ENCODE measurements around the gene MAP1B. TPM values are rescaled to one million over a fixed set of nuclear protein-coding genes. Genes with fewer than 3 reads are reported as not detected.
A peak's percentile ranks its signal among the peaks of the same experiment; 100 is the strongest.

Gene MAP1B
- polyA plus RNA-seq, 1 donor from 2014 or later: 234 TPM

GRCh38 chr5:72109062-72109411 is 1.8 kb downstream of the MAP1B start:
- Histone ChIP-seq H3K9me2 (ENCODE audit: insufficient read depth, low read length) (no peaks in the 10 kb centered on the region), H4K20me1 (ENCODE audit: insufficient read depth) (peaks cover 40% of the 10 kb centered on the region), H3K4me2 (ENCODE audit: low read length) (peak overlapping the region; percentile 100), H3K79me2 (replicated peaks; ENCODE audit: insufficient read depth, low read length) (peaks cover 74% of the 10 kb centered on the region), H3K9ac (ENCODE audit: low read length) (peak overlapping the region; percentile 100), H3K4me3 (ENCODE audit: low read length) (peak overlapping the region; percentile 87), H3K27ac (ENCODE audit: low read length) (peak overlapping the region; percentile 99), H3F3A (ENCODE audit: insufficient read depth, low read length, poor library complexity, severe bottlenecking) (peaks cover 29% of the 10 kb centered on the region), H3K36me3 (ENCODE audit: insufficient read depth, low read length) (no peaks in the 10 kb centered on the region), H3K27me3 (ENCODE audit: insufficient read depth, low read depth, low read length) (no peaks in the 10 kb centered on the region), H3K9me3 (ENCODE audit: low read length) (no peaks in the 10 kb centered on the region), H2AFZ (ENCODE audit: low read depth, low read length) (no peak overlapping the region)
- TF ChIP-seq REST (IDR thresholded peaks at IDR 0.05; ENCODE audit: borderline replicate concordance) (no peak), SMC3 (conservative IDR thresholded peaks at IDR 0.05; ENCODE audit: poor library complexity) (no peak), RAD21 (conservative IDR thresholded peaks at IDR 0.05) (no peak), EP300 (conservative IDR thresholded peaks at IDR 0.05; ENCODE audit: poor library complexity, severe bottlenecking) (no peak), EZH2 (IDR thresholded peaks at IDR 0.05; ENCODE audit: borderline replicate concordance, insufficient read depth, low read length, poor library complexity, severe bottlenecking) (no peak), MXI1 (conservative IDR thresholded peaks at IDR 0.05; ENCODE audit: poor library complexity, severe bottlenecking) (no peak), TAF1 (IDR thresholded peaks at IDR 0.05; ENCODE audit: low read depth) (no peak), POLR2AphosphoS5 (IDR thresholded peaks at IDR 0.05) (no peak)
- TF ChIP-seq, protein P1, sequence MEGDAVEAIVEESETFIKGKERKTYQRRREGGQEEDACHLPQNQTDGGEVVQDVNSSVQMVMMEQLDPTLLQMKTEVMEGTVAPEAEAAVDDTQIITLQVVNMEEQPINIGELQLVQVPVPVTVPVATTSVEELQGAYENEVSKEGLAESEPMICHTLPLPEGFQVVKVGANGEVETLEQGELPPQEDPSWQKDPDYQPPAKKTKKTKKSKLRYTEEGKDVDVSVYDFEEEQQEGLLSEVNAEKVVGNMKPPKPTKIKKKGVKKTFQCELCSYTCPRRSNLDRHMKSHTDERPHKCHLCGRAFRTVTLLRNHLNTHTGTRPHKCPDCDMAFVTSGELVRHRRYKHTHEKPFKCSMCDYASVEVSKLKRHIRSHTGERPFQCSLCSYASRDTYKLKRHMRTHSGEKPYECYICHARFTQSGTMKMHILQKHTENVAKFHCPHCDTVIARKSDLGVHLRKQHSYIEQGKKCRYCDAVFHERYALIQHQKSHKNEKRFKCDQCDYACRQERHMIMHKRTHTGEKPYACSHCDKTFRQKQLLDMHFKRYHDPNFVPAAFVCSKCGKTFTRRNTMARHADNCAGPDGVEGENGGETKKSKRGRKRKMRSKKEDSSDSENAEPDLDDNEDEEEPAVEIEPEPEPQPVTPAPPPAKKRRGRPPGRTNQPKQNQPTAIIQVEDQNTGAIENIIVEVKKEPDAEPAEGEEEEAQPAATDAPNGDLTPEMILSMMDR (IDR thresholded peaks at IDR 0.05; ENCODE audit: poor library complexity, severe bottlenecking): no peak

- Histone ChIP-seq H2AFZ (ENCODE audit: low read depth, low read length) (no peak overlapping the region), H3K27ac (ENCODE audit: low read length) (peak overlapping the region; percentile 99), H3K9ac (ENCODE audit: low read length) (peak overlapping the region; percentile 100), H3K79me2 (replicated peaks; ENCODE audit: insufficient read depth, low read length) (peaks cover 80% of the 10 kb centered on the region), H3K9me2 (ENCODE audit: insufficient read depth, low read length) (no peaks in the 10 kb centered on the region), H3K36me3 (ENCODE audit: insufficient read depth, low read length) (no peaks in the 10 kb centered on the region), H3K4me3 (ENCODE audit: low read length) (peak overlapping the region; percentile 87), H3K9me3 (ENCODE audit: low read length) (no peaks in the 10 kb centered on the region), H3K4me2 (ENCODE audit: low read length) (peak overlapping the region; percentile 100), H3F3A (ENCODE audit: insufficient read depth, low read length, poor library complexity, severe bottlenecking) (peaks cover 29% of the 10 kb centered on the region), H3K27me3 (ENCODE audit: insufficient read depth, low read depth, low read length) (no peaks in the 10 kb centered on the region), H4K20me1 (ENCODE audit: insufficient read depth) (peaks cover 46% of the 10 kb centered on the region)
- TF ChIP-seq REST (IDR thresholded peaks at IDR 0.05; ENCODE audit: borderline replicate concordance) (peak; percentile 79), MXI1 (conservative IDR thresholded peaks at IDR 0.05; ENCODE audit: poor library complexity, severe bottlenecking) (no peak), POLR2AphosphoS5 (IDR thresholded peaks at IDR 0.05) (peak; percentile 83), RAD21 (conservative IDR thresholded peaks at IDR 0.05) (peak; percentile 52), EP300 (conservative IDR thresholded peaks at IDR 0.05; ENCODE audit: poor library complexity, severe bottlenecking) (peak; percentile 50), SMC3 (conservative IDR thresholded peaks at IDR 0.05; ENCODE audit: poor library complexity) (peak; percentile 38), EZH2 (IDR thresholded peaks at IDR 0.05; ENCODE audit: borderline replicate concordance, insufficient read depth, low read length, poor library complexity, severe bottlenecking) (no peak), TAF1 (IDR thresholded peaks at IDR 0.05; ENCODE audit: low read depth) (no peak)
- TF ChIP-seq, protein P1 (IDR thresholded peaks at IDR 0.05; ENCODE audit: poor library complexity, severe bottlenecking): no peak
Measured at GRCh38 chr5:72109625-72110024, 2.4 kb downstream of the MAP1B start.
